Testis (tissue), 3 donors: ENCODE measurements around the gene ACOT12. TPM values are rescaled to one million over a fixed set of nuclear protein-coding genes. Genes with fewer than 3 reads are reported as not detected.

ENCODE experiments used
- DNase-seq: peaks from one replicate; pipeline ENCODE4 v3.0.0-alpha.2; 2019
- H3K27ac ChIP-seq, 2 donors: fragments of 200-600 bp; sonication (generic); one replicate each; pipeline ENCODE4 v1.5.1; 2019
- H3K27me3 ChIP-seq: fragments of 200-600 bp; sonication (generic); one replicate; pipeline ENCODE4 v1.5.1; 2019
- H3K36me3 ChIP-seq: fragments of 200-600 bp; sonication (generic); one replicate; pipeline ENCODE4 v1.5.1; 2017; ENCODE audit warnings: low read depth; ENCODE audit errors: missing control alignments
- H3K4me1 ChIP-seq: fragments of 200-600 bp; sonication (generic); one replicate; pipeline ENCODE4 v1.5.1; 2019
- H3K4me3 ChIP-seq, 2 donors: fragments of 200-600 bp; sonication (generic); one replicate each; pipeline ENCODE4 v1.5.1; 2017 to 2019
- H3K9me3 ChIP-seq: fragments of 200-600 bp; sonication (generic); one replicate; pipeline ENCODE4 v1.5.1; 2017
- POLR2A ChIP-seq: fragments of 450-650 bp; IDR thresholded peaks from one replicate; pipeline ENCODE4 v1.6.1; 2017; ENCODE audit warnings: antibody characterized with exemption, mild to moderate bottlenecking, moderate library complexity
- WGBS, 2 donors: methylation state at CpG; one replicate each; pipeline ENCODE4 v1.1.5; 2018; 5-methylcytosine and 5-hydroxymethylcytosine counted together
- intact Hi-C: fragments of 100-400 bp; cut with DNase I; formaldehyde crosslinking; loops from one replicate; pipeline ENCODE4 v1.15.1; 2023; ENCODE audit warnings: low total_unique reads
- polyA plus RNA-seq: library from polyadenylated mRNA; stranded (reverse); fragments of 350-450 nt; fragmentation: Illumina TruSeq; extraction: RNeasy Lipid Tissue Mini Kit (QIAGEN cat#74804); gene quantifications from one replicate; pipeline ENCODE4 v1.2.3, GENCODE V29; 2014; ENCODE audit warnings: low read depth, low replicate concordance; ENCODE audit not compliant: insufficient read depth
- total RNA-seq, 2 donors: library from RNA; depleted of rRNA; stranded (reverse); fragments of >200 nt; gene quantifications; one replicate each; pipeline ENCODE4 v1.2.3, GENCODE V29; 2016
- TF ChIP-seq, protein P1 (sequence below), 3 experiments: fragments of 450-650 bp in 2 of 3; fragments of 200-600 bp in 1 of 3; sonication (generic) in 1 of 3; IDR thresholded peaks; one replicate each; pipeline ENCODE4 v1.5.1; 2016 to 2019; ENCODE audit warnings: antibody characterized with exemption in 3 of 3, mild to moderate bottlenecking in 2 of 3, moderate library complexity in 1 of 3

The ACOT12 gene
- total and polyA plus RNA-seq, 3 donors from 2014 or later: 0.31 to 0.87 (median 0.44) TPM

DNA sequence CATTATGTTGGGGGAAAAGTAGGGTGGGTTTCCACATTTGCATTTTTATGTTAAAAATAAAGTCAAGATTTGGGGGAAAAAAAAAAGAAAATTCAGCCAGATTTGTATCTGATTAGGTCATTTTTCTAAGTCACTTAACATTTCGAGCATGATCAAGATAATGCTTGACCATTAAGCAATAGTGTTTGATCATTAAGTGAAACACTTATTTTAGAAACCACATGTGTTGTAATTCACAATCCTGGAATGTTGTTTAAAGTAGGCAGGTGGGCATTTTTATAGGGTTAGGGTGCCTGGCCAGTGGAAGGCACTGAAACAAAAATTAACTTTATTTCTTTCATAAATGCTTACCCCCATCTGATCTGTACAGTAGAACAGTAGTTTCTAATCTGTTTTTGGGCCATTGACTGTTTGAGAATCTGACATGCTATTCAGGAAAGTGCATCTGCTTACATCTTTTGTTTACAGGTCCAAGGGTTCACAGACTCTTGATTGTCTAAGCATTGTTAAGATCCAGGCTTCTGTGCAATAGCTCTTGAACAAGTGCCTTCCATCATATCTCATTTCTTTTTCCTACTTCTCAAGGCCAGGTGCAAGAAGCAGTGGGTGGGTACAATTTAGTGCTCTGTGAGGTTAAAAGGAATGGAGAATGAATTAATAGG lies 83.4 kb downstream of the ACOT12 start:
- Histone ChIP-seq H3K4me1 (no peaks in the 10 kb centered on the region), H3K9me3 (no peaks in the 10 kb centered on the region), H3K36me3 (no peaks in the 10 kb centered on the region), H3K27ac (no peak overlapping the region), H3K27me3 (no peaks in the 10 kb centered on the region), H3K4me3 (no peak overlapping the region)
- WGBS, 2 donors: 86 to 97% methylated on average over 1 of the region's 1 CpG
- no peak for TF ChIP-seq POLR2A
- TF ChIP-seq, protein P1, sequence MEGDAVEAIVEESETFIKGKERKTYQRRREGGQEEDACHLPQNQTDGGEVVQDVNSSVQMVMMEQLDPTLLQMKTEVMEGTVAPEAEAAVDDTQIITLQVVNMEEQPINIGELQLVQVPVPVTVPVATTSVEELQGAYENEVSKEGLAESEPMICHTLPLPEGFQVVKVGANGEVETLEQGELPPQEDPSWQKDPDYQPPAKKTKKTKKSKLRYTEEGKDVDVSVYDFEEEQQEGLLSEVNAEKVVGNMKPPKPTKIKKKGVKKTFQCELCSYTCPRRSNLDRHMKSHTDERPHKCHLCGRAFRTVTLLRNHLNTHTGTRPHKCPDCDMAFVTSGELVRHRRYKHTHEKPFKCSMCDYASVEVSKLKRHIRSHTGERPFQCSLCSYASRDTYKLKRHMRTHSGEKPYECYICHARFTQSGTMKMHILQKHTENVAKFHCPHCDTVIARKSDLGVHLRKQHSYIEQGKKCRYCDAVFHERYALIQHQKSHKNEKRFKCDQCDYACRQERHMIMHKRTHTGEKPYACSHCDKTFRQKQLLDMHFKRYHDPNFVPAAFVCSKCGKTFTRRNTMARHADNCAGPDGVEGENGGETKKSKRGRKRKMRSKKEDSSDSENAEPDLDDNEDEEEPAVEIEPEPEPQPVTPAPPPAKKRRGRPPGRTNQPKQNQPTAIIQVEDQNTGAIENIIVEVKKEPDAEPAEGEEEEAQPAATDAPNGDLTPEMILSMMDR (IDR thresholded peaks at IDR 0.05): no peak
- intact Hi-C loops: no loop called here
- DNase-seq: no peak

DNA sequence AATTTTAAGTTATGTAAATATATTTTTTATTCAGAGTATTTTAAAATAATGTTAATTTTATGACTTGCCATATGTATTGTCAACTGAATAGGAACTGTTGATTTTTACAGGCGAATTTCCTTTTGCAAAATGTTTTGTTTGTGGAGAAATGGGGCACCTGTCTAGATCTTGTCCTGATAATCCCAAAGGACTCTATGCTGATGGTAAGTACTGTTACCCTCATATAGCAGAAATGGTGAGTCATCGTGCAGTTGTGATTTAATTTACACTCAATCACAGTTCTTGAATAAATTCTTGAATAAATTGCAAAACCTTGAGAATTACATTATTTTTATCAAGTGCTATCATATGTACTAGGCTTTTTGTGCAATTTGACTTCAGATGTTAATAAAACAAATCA lies 85.1 kb downstream of the ACOT12 start:
- intact Hi-C loops: no loop called here
- DNase-seq: no peak
- Histone ChIP-seq H3K36me3 (no peaks in the 10 kb centered on the region), H3K4me1 (no peaks in the 10 kb centered on the region), H3K27me3 (no peaks in the 10 kb centered on the region), H3K27ac (no peak overlapping the region), H3K9me3 (no peaks in the 10 kb centered on the region), H3K4me3 (no peak overlapping the region)
- TF ChIP-seq, protein P1 (IDR thresholded peaks at IDR 0.05): no peak
- TF ChIP-seq POLR2A: no peak
- WGBS, 2 donors: 94 to 97% methylated on average over 2 of the region's 2 CpGs

DNA sequence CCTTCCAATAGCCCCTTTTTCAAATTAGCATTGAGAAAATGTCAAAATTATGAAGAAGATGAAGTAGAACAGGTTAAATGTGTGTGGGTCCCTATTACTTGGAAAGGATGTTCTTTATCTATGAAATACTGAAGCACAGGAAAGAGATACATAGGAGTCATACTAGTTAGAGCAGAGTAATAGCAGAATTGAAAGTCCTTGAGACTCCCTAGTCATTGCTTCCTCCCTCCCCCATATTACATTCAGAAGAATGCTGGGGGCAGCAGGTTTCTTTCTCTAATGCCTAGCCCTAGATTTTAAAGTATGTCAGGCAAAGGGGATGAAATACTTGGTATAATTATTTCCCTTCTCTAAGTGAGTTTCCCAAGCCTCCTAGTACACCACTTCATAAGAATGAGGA lies 88.1 kb downstream of the ACOT12 start:
- H3K27me3 ChIP-seq: no peaks in the 10 kb centered on the region
- H3K27ac ChIP-seq: no peak overlapping the region
- H3K36me3 ChIP-seq: no peaks in the 10 kb centered on the region
- H3K4me1 ChIP-seq: peaks cover 8% of the 10 kb centered on the region
- intact Hi-C loops: no loop called here
- TF ChIP-seq, protein P1 (IDR thresholded peaks at IDR 0.05): no peak
- no peak for TF ChIP-seq POLR2A
- DNase-seq: no peak
- no peaks in the 10 kb centered on the region for H3K9me3 ChIP-seq
- no peak overlapping the region for H3K4me3 ChIP-seq

DNA sequence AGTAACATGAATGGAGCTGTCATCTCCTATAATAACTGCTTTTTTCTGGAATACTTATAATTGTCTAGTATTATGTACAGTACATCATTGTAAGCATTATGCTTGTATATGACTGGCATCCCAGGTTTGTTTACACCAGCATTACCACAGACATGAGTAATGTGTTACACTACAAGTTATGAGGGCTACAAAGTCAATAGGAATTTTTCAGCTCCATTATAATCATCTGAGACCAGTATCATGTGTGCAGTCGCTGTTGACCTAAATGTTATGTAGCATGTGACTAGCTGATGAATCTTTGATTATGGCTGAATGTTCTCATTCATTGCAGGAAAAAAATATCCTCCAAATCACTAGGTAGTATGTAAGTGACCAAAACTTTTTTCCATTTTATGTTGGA lies 90.4 kb downstream of the ACOT12 start:
- H3K27ac ChIP-seq: no peak overlapping the region
- no peak for DNase-seq
- peaks cover 21% of the 10 kb centered on the region for H3K4me1 ChIP-seq
- no peaks in the 10 kb centered on the region for H3K27me3 ChIP-seq
- WGBS, 2 donors: 81 to 94% methylated on average over 1 of the region's 1 CpG
- H3K9me3 ChIP-seq: no peaks in the 10 kb centered on the region
- H3K4me3 ChIP-seq: no peak overlapping the region
- no peak for TF ChIP-seq POLR2A
- TF ChIP-seq, protein P1 (IDR thresholded peaks at IDR 0.05): no peak
- H3K36me3 ChIP-seq: no peaks in the 10 kb centered on the region
- intact Hi-C loops: no loop called here

DNA sequence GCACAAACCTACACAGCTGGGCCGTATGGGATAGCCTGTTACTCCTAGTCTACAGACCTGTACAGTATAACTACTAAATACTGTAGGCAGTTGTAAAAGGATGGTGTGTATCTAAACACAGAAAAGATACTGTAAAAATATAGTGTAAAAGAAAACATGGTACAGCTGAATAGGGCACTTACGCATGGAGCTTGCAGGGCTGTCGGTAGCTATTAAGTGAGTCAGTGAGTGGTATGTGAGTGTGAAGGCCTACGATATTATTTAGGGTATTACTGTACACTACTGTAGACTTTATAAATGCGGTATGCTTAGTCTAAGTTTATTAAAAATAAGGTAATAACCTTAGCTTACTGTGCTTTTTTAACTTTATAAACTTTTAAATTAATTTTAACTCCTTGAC lies 91.3 kb downstream of the ACOT12 start:
- Histone ChIP-seq H3K4me1 (peaks cover 21% of the 10 kb centered on the region), H3K36me3 (no peaks in the 10 kb centered on the region), H3K27ac (peak overlapping the region in 1 of 2 donors; percentile 93), H3K27me3 (no peaks in the 10 kb centered on the region), H3K9me3 (no peaks in the 10 kb centered on the region), H3K4me3 (peak overlapping the region; percentile 86 to 91)
- intact Hi-C loops: no loop called here
- DNase-seq: no peak
- TF ChIP-seq, protein P1 (IDR thresholded peaks at IDR 0.05): no peak
- TF ChIP-seq POLR2A: no peak
- 67 to 79% methylated on average over 5 of the region's 5 CpGs for WGBS, 2 donors
